ENCODE results near the gene BPI. TPM values are rescaled to one million over a fixed set of nuclear protein-coding genes. Genes with fewer than 3 reads are reported as not detected.
"Not testable (repeated sequence)": the region's sequence is repeated elsewhere in the genome, so short reads cannot be mapped to it uniquely, and the experiment has no call there.

Gene BPI
- not detected for total RNA-seq

DNA sequence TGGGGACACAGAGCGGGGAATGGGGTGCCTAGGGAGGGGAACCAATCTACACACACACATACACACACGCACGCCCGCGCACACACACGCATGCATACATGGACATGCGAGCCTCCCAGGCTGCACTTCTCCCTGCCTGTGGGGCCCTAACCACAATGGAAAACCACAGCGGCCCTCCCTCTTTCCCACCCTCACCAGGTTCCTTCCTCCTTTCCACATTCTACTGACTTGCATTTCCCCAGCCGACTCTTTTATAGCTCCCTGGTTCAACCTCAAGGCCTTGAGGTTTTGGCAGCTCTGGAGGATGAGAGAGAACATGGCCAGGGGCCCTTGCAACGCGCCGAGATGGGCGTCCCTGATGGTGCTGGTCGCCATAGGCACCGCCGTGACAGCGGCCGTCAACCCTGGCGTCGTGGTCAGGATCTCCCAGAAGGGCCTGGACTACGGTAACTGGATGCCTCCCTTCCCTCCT is at the start of gene BPI:
TSS of gene BPI (plus strand) at position 249 of the 472 bp plus-strand sequence. CDS start at position 317, 68 bp downstream.
- no peak within 1 kb of the TSS for H3K9ac ChIP-seq (ENCODE audit: low read depth in 2 of 2, low read length in 2 of 2)
- DNase-seq, result no peak
- TF ChIP-seq, protein P1, sequence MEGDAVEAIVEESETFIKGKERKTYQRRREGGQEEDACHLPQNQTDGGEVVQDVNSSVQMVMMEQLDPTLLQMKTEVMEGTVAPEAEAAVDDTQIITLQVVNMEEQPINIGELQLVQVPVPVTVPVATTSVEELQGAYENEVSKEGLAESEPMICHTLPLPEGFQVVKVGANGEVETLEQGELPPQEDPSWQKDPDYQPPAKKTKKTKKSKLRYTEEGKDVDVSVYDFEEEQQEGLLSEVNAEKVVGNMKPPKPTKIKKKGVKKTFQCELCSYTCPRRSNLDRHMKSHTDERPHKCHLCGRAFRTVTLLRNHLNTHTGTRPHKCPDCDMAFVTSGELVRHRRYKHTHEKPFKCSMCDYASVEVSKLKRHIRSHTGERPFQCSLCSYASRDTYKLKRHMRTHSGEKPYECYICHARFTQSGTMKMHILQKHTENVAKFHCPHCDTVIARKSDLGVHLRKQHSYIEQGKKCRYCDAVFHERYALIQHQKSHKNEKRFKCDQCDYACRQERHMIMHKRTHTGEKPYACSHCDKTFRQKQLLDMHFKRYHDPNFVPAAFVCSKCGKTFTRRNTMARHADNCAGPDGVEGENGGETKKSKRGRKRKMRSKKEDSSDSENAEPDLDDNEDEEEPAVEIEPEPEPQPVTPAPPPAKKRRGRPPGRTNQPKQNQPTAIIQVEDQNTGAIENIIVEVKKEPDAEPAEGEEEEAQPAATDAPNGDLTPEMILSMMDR (IDR thresholded peaks at IDR 0.05), result no peak
- H3K4me3 ChIP-seq, result no peak within 1 kb of the TSS
- no peaks in the 10 kb centered on the region for H3K36me3 ChIP-seq
- no peak within 1 kb of the TSS for H3K27ac ChIP-seq
- no peaks in the 10 kb centered on the region for H3K9me3 ChIP-seq
- H3K27me3 ChIP-seq, result no peaks in the 10 kb centered on the region
- intact Hi-C loops (cut with DNase I), result no loop called here
- H3K4me1 ChIP-seq, result no peaks in the 10 kb centered on the region

DNA sequence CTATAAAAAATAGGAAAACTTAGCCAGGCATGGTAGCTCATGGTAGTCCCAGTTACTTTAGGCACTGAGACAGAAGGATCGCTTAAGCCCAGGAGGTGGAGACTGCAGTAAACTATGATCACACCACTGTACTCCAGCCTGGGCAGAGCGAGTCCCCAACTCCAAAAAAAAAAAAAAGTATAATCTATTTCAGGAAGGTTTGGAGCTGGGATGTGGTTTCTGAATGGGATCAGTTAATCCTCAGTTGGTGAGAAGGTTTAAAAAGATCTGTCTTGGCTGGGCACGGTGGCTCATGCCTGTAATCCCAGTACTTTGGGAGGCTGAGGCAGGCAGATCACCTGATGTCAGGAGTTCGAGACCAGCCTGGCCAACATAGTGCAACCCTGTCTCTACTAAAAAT is 49.3 kb upstream of the BPI start:
- H3K9me3 ChIP-seq; H3K36me3 ChIP-seq; H3K9ac ChIP-seq (ENCODE audit: low read depth in 2 of 2, low read length in 2 of 2); H3K27me3 ChIP-seq; H3K27ac ChIP-seq; DNase-seq; intact Hi-C loops (cut with DNase I); H3K4me3 ChIP-seq; H3K4me1 ChIP-seq: not testable (repeated sequence)

DNA sequence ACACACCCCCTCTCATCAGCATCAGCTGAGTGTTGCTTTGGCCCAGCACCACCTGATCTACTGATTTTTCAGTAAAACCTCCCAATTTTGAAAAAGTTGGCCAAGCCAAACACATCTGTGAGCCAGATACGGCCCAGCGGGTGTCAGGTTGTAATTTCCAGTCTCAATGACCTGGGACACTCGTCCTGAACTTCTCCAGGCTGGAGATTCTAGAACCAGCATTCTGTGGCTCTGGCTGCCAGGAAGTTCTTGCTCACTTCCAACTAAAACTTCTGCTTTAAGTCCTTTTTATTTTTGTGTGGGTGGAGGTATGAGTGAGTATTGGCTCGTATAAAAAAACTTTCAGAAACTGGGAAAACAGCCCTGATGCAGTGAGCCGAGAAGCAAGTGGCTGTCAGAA is 48.6 kb upstream of the BPI start:
- no peak for DNase-seq
- Histone ChIP-seq H3K27ac (no peak overlapping the region), H3K4me1 (no peaks in the 10 kb centered on the region), H3K4me3 (no peak overlapping the region), H3K9me3 (no peaks in the 10 kb centered on the region), H3K27me3 (peaks cover 4% of the 10 kb centered on the region), H3K36me3 (no peaks in the 10 kb centered on the region), H3K9ac (ENCODE audit: low read depth in 2 of 2, low read length in 2 of 2) (no peak overlapping the region)
- intact Hi-C loops (cut with DNase I), result no loop called here
- TF ChIP-seq, protein P1 (IDR thresholded peaks at IDR 0.05), result no peak

DNA sequence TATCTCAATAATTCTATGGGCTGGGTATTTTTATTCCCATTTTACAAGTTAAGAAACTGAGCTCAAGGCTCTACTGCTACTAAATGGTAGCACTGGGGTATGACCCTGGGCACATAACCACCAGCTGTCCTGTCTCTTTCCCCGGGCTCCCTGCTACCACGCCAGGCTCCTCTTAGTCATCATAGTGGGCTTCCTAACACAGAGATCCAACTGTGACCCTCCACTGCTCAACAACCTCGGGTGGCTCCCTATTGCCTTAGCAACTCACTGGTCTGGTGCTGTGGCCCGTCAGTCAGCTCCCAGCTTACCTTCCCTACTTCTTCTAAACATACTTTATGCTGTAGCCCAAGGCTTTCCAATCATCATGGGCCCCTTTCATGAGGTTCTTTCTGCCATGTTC is 47.9 kb upstream of the BPI start:
- Histone ChIP-seq H3K9ac (ENCODE audit: low read depth in 2 of 2, low read length in 2 of 2) (no peak overlapping the region), H3K9me3 (no peaks in the 10 kb centered on the region), H3K4me3 (no peak overlapping the region), H3K27me3 (peaks cover 11% of the 10 kb centered on the region), H3K27ac (no peak overlapping the region), H3K4me1 (no peaks in the 10 kb centered on the region), H3K36me3 (no peaks in the 10 kb centered on the region)
- intact Hi-C loops (cut with DNase I), result no loop called here
- DNase-seq, result no peak
- TF ChIP-seq, protein P1 (IDR thresholded peaks at IDR 0.05), result no peak

DNA sequence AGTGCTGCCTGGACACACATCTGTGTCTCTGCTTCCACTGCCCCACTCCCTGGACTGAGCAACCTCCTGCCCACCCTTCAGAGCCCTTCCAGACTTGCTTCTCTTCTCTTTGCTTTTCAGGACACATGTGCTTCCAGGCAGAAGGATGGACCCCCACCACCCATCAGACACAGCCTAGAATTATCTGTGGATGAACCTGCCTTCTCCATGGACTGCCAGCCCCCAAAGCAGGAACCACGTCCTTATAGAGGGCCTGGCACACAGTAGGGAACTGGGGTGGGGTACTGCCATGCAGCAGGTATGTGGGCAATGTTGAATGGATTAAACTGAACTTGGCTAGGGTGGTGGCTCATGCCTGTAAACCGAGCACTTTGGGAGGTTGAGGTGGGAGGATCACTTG is 47.0 kb upstream of the BPI start:
- intact Hi-C loops (cut with DNase I), result no loop called here
- no peaks in the 10 kb centered on the region for H3K36me3 ChIP-seq
- H3K4me3 ChIP-seq, result no peak overlapping the region
- no peaks in the 10 kb centered on the region for H3K9me3 ChIP-seq
- no peak overlapping the region for H3K27ac ChIP-seq
- no peak overlapping the region for H3K9ac ChIP-seq (ENCODE audit: low read depth in 2 of 2, low read length in 2 of 2)
- TF ChIP-seq, protein P1 (IDR thresholded peaks at IDR 0.05), result no peak
- H3K4me1 ChIP-seq, result no peaks in the 10 kb centered on the region
- DNase-seq, result no peak
- H3K27me3 ChIP-seq, result peaks cover 12% of the 10 kb centered on the region

DNA sequence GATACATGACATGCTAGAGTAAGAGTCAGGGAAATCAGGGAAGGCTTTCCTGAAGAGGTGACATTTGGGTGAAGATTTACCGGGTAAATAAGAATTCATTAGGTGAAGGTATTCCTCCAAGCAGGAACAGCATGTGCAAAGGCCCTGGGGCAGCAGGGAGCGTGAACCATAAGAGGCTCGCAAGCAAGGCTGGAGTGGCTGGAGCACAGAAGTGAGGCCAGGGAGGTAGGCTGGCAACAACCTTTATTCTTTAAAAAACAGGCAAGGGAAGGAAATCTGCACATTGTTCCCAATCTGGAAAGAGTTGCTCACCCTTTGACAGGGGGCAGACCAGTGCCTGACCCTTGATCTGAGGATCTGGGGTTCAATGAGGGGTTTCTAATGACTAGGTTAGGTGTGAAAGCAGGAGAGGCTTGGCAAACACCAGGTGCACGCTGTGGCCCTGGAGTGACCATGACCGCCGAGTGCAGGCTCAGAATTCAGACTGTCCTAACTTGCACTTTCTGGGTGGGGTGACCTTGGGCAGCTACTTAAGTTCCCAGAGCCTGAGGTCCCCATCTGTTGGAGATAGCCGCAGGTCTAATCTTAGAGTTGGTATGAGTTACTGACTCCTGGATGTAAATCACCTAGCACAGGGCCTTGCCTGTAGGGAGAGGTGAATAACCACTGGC is 45.3 kb upstream of the BPI start:
- Histone ChIP-seq H3K9ac (ENCODE audit: low read depth in 2 of 2, low read length in 2 of 2) (no peak overlapping the region), H3K4me1 (no peaks in the 10 kb centered on the region), H3K27me3 (peaks cover 12% of the 10 kb centered on the region), H3K27ac (no peak overlapping the region), H3K4me3 (no peak overlapping the region), H3K9me3 (no peaks in the 10 kb centered on the region), H3K36me3 (no peaks in the 10 kb centered on the region)
- intact Hi-C loops (cut with DNase I), result no loop called here
- TF ChIP-seq, protein P1 (IDR thresholded peaks at IDR 0.05), result no peak
- no peak for DNase-seq

All from colonic mucosa (tissue), 4 donors.